Skeletal muscle tissue (tissue), 4 donors: ENCODE measurements around the gene DDX5. TPM values are rescaled to one million over a fixed set of nuclear protein-coding genes. Genes with fewer than 3 reads are reported as not detected.
"Not testable (repeated sequence)": the region's sequence is repeated elsewhere in the genome, so short reads cannot be mapped to it uniquely, and the experiment has no call there.

Source experiments
- H3K27ac ChIP-seq: one replicate; pipeline ENCODE4 v1.7.0; 2013; ENCODE audit warnings: mild to moderate bottlenecking, low read depth, low read length, inconsistent platforms
- H3K27me3 ChIP-seq, 3 donors: one replicate each; pipeline ENCODE4 v1.7.0; 2013; ENCODE audit warnings: low read length in 3 of 3; ENCODE audit not compliant: control insufficient read depth in 3 of 3, insufficient read depth in 3 of 3
- H3K36me3 ChIP-seq, 3 donors: one replicate each; pipeline ENCODE4 v1.7.0; 2013; ENCODE audit warnings: low read length in 3 of 3; ENCODE audit not compliant: control insufficient read depth in 3 of 3, insufficient read depth in 3 of 3
- H3K4me1 ChIP-seq, 3 donors: one replicate each; pipeline ENCODE4 v1.7.0; 2013; ENCODE audit warnings: low read length in 3 of 3, mild to moderate bottlenecking in 3 of 3; ENCODE audit not compliant: control insufficient read depth in 3 of 3, insufficient read depth in 3 of 3
- H3K4me3 ChIP-seq, 3 donors: one replicate each; pipeline ENCODE4 v1.7.0; 2013; ENCODE audit warnings: low read length in 3 of 3
- H3K9ac ChIP-seq, 3 donors: one replicate each; pipeline ENCODE4 v1.7.0; 2013; ENCODE audit warnings: low read length in 3 of 3, mild to moderate bottlenecking in 3 of 3, moderate library complexity in 2 of 3, low read depth in 1 of 3
- H3K9me3 ChIP-seq, 3 donors: one replicate each; pipeline ENCODE4 v1.7.0; 2013; ENCODE audit warnings: low read length in 3 of 3; ENCODE audit not compliant: control insufficient read depth in 3 of 3
- total RNA-seq: library from RNA; depleted of rRNA; stranded (reverse); fragments of >200 nt; gene quantifications from one replicate; pipeline ENCODE4 v1.2.3, GENCODE V29; 2014
- donor health status: Osteomylitis.

The DDX5 gene
- total RNA-seq, 1 donor from 2014 or later: 259 TPM

DNA sequence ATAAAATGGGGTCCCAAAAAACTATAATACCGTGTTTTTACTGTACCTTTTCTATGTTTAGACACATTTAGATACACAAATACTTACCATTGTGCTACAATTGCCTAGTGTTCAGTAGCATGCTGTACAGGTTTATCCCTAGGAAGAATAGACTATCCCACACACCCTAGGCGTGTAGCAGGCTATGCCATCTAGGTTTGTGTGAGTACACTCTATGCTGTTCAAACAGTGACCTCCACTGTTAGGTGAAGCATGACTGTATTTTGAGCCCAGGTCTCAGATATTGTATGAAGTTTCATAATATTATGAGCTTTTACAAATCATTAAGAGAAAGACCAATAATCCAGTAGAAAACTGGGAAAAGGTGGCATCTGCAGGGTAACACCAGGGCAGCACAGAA lies 33.5 kb downstream of the DDX5 start:
- Histone ChIP-seq H3K27me3 (no peaks in the 10 kb centered on the region), H3K4me1 (no peaks in the 10 kb centered on the region), H3K9ac (no peak overlapping the region), H3K9me3 (no peaks in the 10 kb centered on the region), H3K27ac (no peak overlapping the region), H3K4me3 (no peak overlapping the region), H3K36me3 (peaks cover 0 to 4% (median 0%) of the 10 kb centered on the region in 3 donors)

DNA sequence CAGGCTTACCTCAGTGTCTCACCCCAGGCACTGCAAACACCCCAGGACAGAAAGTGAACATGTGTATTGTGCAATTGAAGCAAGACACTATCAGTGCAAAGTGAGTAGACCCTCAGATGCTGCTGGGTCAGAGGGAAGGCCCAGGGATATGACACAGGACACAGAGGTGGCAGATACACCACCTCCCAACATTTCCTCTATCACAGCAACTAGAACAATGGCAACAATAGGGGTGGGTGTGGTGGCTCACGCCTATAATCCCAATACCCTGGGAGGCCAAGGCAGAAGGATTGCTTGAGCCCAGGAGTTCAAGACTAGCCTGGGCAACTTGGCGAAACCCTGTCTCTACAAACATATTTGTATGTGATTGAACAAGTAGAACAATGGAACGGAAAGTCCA lies 34.6 kb downstream of the DDX5 start:
- Histone ChIP-seq H3K9ac (no peak overlapping the region), H3K4me3 (no peak overlapping the region), H3K4me1 (no peaks in the 10 kb centered on the region), H3K27me3 (no peaks in the 10 kb centered on the region), H3K27ac (no peak overlapping the region), H3K36me3 (no peaks in the 10 kb centered on the region), H3K9me3 (no peaks in the 10 kb centered on the region)

DNA sequence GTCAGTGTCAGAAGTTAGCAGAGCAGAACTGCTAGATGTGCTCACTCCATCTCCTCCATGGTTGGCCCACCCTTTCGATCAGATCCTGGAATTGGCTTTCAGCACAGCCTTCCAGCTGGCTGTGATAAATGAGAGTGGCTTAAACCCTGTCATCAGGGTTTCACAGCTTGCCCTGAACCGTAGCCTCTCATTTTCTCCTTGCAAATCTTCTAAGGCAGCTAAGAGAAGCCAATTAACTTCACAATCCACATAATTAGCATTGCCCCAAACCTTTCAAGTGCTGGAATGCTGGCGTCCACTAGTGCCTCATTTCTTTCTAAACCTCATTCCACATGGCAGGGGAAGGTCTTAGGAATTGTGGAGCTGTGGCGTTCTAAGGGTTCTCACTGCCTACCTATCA lies 35.5 kb downstream of the DDX5 start:
- H3K36me3 ChIP-seq: no peaks in the 10 kb centered on the region
- no peak overlapping the region for H3K4me3 ChIP-seq
- H3K27ac ChIP-seq: no peak overlapping the region
- no peaks in the 10 kb centered on the region for H3K4me1 ChIP-seq
- H3K9me3 ChIP-seq: no peaks in the 10 kb centered on the region
- H3K9ac ChIP-seq: no peak overlapping the region
- H3K27me3 ChIP-seq: no peaks in the 10 kb centered on the region

DNA sequence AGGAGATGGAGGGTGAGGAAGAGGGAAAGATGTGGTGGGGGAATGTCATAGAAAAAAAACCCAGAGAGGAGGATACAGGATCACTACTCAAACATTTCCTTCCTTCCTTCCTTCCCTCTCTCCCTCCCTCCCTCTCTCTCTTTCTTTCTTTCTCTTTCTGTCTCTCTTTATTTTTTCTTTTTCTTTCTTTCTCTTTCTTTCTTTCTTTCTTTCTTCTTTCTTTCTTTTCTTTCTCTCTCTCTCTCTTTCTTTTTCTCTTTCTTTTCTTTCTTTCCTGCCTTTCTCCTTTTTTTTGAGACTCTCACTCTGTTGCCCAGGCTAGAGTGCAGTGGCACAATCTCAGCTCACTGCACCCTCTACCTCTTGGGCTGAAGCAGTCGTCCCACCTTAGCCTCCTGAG lies 39.3 kb downstream of the DDX5 start:
- H3K9me3 ChIP-seq, H3K27ac ChIP-seq, H3K4me1 ChIP-seq, H3K36me3 ChIP-seq, H3K4me3 ChIP-seq, H3K27me3 ChIP-seq, H3K9ac ChIP-seq: not testable (repeated sequence)

DNA sequence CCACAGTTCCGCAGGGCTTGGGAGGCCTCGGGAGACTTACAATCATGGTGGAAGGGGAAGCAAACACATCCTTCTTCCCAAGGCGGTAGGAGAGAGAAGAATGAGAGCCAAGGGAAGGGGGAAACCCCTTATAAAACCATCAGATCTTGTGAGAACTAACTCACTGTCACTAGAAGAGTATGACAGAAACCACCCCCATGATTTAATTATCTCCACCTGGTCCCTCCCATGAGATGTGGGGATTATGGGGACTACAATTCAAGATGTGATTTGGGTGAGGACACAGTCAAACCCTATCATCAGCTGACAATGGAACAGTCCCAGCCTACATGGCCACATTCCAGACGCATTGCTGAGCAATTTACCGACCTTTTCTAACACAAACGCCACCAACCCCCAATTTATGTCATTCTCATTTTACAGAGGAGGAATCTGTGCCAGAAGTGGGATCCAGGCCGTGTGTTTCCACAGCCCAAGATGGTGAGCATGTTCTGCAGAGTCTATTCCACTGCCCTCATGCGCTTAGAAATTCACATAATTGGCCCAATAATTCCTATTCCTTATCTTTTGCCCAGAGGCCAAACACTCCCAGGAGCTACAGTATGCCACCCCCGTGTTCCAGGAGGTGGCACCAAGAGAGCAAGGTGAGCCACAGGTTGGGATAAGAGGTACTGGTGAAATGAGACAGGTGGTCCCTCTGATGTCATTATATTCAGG lies 39.9 kb downstream of the DDX5 start:
- no peak overlapping the region for H3K27ac ChIP-seq

DNA sequence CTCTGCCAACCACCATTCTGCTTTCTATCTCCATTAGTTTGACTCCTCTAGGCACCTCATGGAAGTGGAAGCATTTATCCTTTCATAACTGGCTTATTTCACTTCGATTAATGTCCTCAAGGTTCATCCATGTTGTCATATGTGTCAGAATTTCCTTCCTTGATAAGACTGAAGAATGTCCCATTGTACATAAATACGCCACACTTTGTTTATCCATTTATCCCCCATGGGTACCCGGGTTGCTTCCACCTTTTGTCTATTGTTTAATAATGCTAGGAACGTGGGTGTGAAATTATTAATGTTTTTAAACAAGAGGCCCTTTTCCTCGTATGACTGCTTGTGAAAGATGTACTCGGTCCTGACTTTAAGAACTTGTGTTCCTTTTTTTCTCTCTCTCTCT lies 44.3 kb downstream of the DDX5 start:
- Histone ChIP-seq H3K9ac (no peak overlapping the region), H3K4me3 (no peak overlapping the region), H3K4me1 (no peaks in the 10 kb centered on the region), H3K27me3 (no peaks in the 10 kb centered on the region), H3K27ac (no peak overlapping the region), H3K36me3 (no peaks in the 10 kb centered on the region), H3K9me3 (no peaks in the 10 kb centered on the region)

More for the DNA sequence above, 39.9 kb downstream of the DDX5 start:
- Histone ChIP-seq H3K27me3 (no peaks in the 10 kb centered on the region), H3K9ac (no peak overlapping the region), H3K4me1 (no peaks in the 10 kb centered on the region), H3K9me3 (no peaks in the 10 kb centered on the region), H3K4me3 (no peak overlapping the region), H3K36me3 (no peaks in the 10 kb centered on the region)

DNA sequence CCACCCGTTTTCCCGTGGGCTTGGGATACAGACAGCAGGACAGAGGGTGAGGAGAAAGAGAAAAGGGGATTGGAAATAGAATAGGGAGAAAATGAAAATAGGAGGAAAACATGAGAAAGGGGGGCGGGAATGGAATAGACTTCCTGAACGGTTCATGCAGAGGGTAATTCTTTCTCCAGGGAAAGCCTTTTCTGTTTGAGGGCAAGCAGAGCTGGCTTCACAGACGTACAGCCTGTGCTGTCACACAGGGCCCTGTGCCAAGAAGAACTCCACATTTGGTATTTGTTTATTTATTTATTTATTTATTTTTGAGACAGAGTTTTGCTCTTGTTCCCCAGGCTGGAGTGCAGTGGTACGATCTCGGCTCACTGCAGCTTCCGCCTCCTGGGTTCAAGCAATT lies 45.1 kb downstream of the DDX5 start:
- H3K27me3 ChIP-seq: no peaks in the 10 kb centered on the region
- no peaks in the 10 kb centered on the region for H3K36me3 ChIP-seq
- no peaks in the 10 kb centered on the region for H3K9me3 ChIP-seq
- H3K4me1 ChIP-seq: no peaks in the 10 kb centered on the region
- H3K9ac ChIP-seq: no peak overlapping the region
- H3K27ac ChIP-seq: no peak overlapping the region
- peak overlapping the region in 1 of 3 donors; percentile 48 for H3K4me3 ChIP-seq

DNA sequence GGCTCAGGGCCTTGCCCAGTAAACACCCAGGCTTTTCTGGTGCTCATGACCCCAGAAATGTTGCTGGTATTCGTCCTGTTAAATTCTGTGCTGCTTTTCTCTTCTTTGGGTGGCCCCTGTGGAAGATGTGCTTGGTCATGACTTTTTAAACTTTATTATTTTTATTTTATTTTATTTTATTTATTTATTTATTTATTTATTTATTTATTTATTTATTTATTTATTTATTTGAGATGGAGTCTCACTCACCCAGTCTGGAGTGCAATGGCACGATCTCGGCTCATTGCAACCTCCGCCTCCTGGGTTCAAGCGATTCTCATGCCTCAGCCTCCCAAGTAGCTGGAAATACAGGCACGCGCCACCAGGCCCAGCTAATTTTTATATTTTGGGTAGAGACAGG lies 46.3 kb downstream of the DDX5 start:
- not testable (repeated sequence) for H3K9me3 ChIP-seq, H3K4me3 ChIP-seq, H3K36me3 ChIP-seq, H3K9ac ChIP-seq, H3K27me3 ChIP-seq, H3K4me1 ChIP-seq, H3K27ac ChIP-seq

DNA sequence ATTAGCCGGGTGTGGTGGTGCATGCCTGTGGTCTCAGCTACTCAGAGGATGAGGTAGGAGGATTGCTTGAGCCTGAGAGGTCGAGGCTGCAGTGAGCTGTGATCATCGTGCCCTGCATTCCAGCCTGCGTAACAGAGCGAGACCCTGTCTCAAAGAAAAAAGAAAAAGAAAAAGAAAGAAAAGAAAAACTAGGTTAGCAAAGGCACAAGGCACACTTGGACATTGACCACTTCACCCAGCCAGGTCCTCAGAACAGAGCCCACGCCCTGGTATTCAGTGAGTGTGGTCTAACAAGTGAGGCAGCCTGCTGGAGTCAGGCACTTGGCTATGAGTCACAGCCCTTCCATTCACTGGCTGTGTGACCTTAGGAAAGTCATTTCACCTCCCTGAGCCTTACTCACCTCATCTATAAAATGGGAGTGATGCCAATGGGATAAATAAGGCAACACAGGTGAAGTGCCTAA lies 46.8 kb downstream of the DDX5 start:
- Histone ChIP-seq H3K36me3 (no peaks in the 10 kb centered on the region), H3K9ac (no peak overlapping the region), H3K4me1 (no peaks in the 10 kb centered on the region), H3K4me3 (no peak overlapping the region), H3K27ac (no peak overlapping the region), H3K9me3 (no peaks in the 10 kb centered on the region), H3K27me3 (no peaks in the 10 kb centered on the region)

DNA sequence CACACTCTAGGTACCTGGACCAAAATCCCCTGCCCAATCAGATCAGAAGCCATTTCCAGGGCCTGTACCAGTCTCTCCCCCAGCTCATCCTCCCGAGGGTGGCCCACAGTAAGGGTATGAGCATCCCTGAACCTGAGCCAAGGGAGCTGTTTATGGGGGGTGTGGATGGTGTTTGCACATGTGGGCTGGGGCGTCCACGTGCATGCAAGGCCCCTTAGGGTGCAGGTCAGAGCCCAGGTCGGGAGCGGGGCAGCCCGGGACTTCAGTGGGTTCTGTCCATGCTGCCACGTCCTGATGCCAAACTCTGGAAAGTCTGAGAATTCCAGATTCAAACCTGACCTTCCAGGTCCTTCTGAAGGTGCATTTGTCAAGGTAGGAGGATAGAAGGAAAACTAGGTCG lies 47.3 kb downstream of the DDX5 start:
- no peaks in the 10 kb centered on the region for H3K4me1 ChIP-seq
- H3K27ac ChIP-seq: no peak overlapping the region
- no peaks in the 10 kb centered on the region for H3K36me3 ChIP-seq
- no peak overlapping the region for H3K4me3 ChIP-seq
- H3K9ac ChIP-seq: no peak overlapping the region
- H3K9me3 ChIP-seq: no peaks in the 10 kb centered on the region
- H3K27me3 ChIP-seq: no peaks in the 10 kb centered on the region
